ENCODE results near the gene RBM20. TPM values are rescaled to one million over a fixed set of nuclear protein-coding genes. Genes with fewer than 3 reads are reported as not detected.

The RBM20 gene
- total RNA-seq, 4 donors from 2014 or later, result 0.24 to 3.5 (median 1.8) TPM

DNA sequence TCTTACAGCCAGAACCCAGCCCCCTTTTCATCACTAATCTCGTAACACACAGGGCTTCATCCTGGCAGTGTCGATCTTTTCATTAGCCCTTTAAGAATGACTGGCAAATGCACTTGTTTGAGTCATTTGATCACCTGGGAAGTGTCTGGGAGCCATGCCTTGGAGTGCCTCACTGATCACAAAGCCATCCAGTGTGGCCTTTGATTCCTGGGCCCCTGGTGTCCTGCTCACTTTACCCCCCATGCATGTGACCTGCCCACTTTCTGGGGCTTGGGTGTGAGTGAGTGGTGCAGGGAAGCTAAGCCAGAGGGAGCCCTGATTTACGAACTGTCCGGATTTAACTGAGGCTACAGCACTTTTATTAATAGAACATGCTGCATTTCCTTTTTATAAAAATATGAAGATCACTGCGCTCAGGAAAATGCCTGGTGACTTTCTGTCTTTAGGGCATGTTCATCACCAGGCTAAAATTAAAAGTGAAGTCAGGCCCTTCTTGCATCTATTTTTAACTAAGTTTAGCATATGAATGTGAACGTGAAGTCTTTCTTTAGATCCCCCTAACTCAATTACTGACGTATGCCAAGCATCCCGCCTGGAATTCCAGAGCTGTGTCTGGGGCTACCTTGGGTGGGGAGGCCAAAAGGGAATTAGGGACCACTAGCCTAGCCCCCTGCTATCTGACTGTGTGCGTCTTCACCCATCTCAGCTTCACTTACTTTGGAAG is 23.6 kb downstream of the RBM20 start:
- TF ChIP-seq, protein P1, sequence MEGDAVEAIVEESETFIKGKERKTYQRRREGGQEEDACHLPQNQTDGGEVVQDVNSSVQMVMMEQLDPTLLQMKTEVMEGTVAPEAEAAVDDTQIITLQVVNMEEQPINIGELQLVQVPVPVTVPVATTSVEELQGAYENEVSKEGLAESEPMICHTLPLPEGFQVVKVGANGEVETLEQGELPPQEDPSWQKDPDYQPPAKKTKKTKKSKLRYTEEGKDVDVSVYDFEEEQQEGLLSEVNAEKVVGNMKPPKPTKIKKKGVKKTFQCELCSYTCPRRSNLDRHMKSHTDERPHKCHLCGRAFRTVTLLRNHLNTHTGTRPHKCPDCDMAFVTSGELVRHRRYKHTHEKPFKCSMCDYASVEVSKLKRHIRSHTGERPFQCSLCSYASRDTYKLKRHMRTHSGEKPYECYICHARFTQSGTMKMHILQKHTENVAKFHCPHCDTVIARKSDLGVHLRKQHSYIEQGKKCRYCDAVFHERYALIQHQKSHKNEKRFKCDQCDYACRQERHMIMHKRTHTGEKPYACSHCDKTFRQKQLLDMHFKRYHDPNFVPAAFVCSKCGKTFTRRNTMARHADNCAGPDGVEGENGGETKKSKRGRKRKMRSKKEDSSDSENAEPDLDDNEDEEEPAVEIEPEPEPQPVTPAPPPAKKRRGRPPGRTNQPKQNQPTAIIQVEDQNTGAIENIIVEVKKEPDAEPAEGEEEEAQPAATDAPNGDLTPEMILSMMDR (IDR thresholded peaks at IDR 0.05), result no peak
- ATAC-seq (ENCODE audit: low FRiP score), result no peak
- no peak for DNase-seq (ENCODE audit: low spot score)

DNA sequence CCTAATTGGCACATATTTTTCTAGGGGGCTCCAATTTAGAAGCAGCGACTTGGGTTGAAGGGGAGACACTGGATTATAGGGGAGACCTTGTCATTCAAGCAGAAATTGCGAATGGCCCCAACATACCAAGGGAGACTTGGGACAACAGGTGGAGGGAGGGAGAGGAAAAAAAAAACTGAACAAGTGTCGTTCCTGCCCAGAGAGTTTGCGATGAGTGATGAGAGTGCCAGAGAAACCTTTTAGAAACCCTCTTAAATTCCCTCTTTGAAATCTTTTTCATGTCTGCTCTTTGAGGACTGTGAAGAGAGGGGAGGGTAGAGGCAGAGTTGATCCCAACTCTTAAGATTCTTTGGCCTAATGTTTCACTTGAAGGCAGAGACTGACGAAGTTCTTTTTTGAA is 24.3 kb downstream of the RBM20 start:
- TF ChIP-seq, protein P1 (IDR thresholded peaks at IDR 0.05), result no peak
- ATAC-seq (ENCODE audit: low FRiP score) (no peak), DNase-seq (ENCODE audit: low spot score) (no peak)

DNA sequence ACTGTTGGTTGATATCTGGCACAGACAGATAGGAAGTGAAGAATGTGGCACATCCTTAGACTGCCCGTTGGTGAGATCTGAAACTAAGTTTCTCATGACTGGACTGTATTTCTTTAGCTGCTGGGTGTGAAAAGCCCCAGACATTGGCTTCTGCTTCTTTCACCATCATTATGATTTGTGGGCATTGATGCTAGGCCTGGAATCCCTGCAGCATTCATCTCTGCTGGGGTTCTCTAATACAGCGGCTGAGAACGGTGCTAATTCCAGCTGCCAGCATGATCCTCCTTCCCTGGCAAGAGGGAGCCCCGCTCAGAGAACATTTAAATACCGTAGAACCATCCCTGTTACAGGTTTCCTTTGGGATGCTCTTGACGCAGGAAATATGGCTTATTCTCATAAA is 26.2 kb downstream of the RBM20 start:
- ATAC-seq (ENCODE audit: low FRiP score) (no peak), DNase-seq (ENCODE audit: low spot score) (no peak)
- TF ChIP-seq, protein P1 (IDR thresholded peaks at IDR 0.05), result no peak

DNA sequence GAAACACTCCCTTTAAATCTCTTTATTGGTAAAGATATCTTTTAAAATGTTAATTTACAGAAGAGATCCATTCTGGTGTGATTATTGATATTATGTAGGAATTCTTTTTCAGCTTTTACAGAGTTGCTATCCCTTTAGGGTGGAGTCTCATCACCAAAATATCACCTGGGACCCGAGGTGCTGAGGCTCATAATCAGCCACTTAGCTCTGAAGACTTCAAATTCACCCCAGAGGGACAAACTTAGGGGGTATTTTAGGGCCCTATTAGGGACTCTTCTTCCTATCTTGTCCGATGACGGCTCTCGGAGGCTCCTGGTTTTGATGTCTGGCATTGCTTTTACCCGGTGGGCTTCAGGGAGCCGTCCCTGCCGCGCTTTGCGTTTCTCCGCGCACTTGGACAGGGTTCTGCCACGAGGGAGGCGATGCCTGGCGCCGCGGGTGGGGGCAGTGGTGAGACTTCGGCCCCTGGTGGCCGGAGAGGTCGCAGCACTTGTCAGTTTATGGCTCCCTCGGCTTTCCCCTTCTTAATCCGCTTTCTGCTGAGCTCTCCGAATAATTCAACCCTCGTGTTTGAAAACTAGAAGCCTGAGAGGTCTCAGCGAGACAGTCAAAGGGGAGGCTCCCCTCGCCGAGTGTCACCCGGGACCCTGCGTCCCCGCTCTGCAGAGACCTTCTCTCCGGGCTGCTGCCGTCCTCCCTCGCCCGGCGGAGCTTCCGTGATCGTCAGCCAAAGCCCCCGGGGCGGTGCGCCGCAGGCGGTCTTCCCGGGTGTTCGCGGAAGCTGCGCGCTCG is 27.8 kb downstream of the RBM20 start:
- peak; percentile 35 for DNase-seq (ENCODE audit: low spot score)
- TF ChIP-seq, protein P1 (IDR thresholded peaks at IDR 0.05), result peak in 1 of 3 donors; percentile 62
- peak; percentile 84 for ATAC-seq (ENCODE audit: low FRiP score)

DNA sequence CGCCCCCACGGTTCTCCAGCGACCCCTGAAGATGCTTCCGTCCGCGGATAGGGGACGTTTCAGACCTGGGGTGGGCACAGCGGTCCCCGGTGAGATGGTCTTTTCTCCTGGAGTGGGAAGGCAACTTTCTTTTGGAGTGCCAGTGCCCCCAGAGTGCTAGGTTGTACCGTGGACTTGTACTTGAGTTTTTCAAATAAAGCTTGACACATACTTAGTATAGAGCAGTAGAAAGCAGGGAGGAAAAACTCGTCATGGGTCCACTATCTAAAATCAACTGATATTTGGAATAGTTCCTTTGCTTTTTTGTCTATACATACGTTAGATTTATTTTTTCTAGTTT is 28.4 kb downstream of the RBM20 start:
- DNase-seq (ENCODE audit: low spot score) (no peak), ATAC-seq (ENCODE audit: low FRiP score) (peak; percentile 43)
- TF ChIP-seq, protein P1 (IDR thresholded peaks at IDR 0.05), result no peak

GRCh38 chr10:110676016-110676415 is 31.9 kb downstream of the RBM20 start:
- TF ChIP-seq, protein P1 (IDR thresholded peaks at IDR 0.05), result no peak
- ATAC-seq (ENCODE audit: low FRiP score) (no peak), DNase-seq (ENCODE audit: low spot score) (no peak)
